T-helper 9 cell (primary cell): ENCODE data around the gene NPIPA5.
"Not testable (repeated sequence)": the region's sequence is repeated elsewhere in the genome, so short reads cannot be mapped to it uniquely, and the experiment has no call there.

Source experiments
- DNase-seq: peaks from one replicate; pipeline ENCODE4 v3.0.0-alpha.2; 2020

Gene NPIPA5

DNA sequence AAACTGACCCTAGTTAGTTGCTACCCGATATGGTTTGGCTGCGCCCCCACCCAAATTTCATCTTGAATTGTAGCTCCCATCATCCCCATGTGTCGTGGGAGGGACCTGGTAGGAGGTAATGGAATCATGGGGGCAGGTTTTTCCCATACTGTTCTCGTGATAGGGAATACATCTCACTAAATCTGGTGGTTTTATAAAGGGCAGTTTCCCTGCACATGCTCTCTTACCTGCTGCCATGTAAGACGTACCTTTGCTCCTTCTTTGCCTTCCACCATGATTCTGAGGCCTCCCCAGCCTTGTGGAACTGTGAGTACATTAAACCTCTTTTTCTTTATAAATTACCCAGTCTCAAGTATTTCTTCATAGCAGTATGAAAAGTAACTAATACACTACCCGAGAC lies 10.0 kb upstream of the NPIPA5 start:
- not testable (repeated sequence) for DNase-seq

DNA sequence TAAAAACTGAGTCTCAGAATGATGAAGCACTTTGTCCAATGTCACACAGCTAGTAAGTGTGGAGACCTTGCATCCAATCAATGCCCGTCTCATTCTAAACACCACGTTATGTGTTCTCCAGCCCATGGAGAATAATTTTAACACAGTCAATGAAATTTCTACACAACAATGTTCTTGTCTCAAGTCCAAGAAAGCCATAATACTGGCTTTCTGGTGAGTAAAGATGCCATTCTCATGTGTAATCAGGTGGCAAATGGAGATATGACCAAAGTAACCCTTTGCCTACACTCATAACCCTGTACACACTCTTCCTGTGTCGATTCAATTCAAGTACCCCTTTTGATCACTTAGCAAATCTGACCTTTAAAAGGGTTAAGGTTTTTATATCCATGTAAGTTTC lies 4.7 kb upstream of the NPIPA5 start:
- not testable (repeated sequence) for DNase-seq

DNA sequence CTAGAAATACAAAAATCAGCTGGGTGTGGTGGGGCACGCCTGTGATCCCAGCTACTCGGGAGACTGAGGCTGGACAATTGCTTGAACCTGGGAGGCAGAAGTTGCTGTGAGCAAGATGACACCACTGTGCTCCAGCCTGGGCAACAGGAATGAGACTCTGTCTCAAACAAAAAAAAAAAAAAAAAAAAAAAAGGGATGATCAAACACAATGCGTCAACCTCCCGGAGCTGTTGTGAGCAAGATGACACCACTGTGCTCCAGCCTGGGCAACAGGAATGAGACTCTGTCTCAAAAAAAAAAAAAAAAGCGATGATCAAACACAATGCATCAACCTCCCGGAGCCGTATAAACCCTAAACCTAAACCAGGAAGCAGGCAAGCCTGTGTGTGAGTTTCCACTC lies 20.6 kb downstream of the NPIPA5 start:
- DNase-seq, result not testable (repeated sequence)

DNA sequence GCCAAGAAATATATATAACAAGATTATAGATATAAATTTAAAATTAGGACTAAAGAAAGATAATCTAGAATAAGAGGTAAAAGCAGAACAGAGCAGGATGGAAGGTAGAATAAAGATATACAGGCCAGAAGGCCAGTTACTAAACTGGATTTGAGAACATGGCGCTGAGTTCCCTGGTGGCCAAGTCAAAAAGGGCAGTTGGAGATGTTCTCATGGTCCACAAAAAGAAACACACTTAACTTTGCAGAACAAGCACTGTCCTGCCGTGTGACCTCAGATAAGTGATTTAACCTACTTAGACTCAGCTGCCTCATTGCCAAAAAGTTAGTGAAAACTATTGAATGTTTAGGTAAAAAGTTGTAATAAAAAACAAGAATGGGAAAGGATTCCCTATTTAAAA lies 23.2 kb downstream of the NPIPA5 start:
- DNase-seq, result not testable (repeated sequence)

GRCh38 chr16:15352852-15353251 lies 25.2 kb downstream of the NPIPA5 start:
- DNase-seq, result not testable (repeated sequence)

- not testable (repeated sequence) for DNase-seq
These were observed 26.3 kb downstream of the NPIPA5 start for GRCh38 chr16:15351745-15352144.

GRCh38 chr16:15351251-15351650 lies 26.8 kb downstream of the NPIPA5 start:
- not testable (repeated sequence) for DNase-seq

DNA sequence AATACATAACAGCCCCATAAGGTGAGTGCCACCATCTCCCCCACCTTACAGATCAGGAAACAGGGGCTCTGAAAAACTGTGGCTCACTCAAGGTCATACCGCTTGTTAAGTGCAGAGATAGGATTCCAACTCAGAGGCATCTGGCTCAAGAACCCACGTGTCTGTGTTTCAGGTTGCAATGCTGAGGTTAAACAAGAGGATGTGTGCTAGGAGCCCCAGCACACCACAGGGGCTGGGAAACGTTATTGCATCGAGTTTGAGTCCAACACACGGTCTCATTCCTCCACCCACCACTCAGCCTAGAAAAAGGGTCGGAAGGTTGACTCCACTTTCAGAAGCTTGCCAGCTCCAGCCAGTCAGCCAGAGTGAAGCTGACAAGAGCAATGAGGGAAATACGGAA lies 29.4 kb downstream of the NPIPA5 start:
- not testable (repeated sequence) for DNase-seq

GRCh38 chr16:15342337-15342736 lies 35.8 kb downstream of the NPIPA5 start:
- DNase-seq, result not testable (repeated sequence)

- not testable (repeated sequence) for DNase-seq
These were observed 39.1 kb downstream of the NPIPA5 start for GRCh38 chr16:15338986-15339385.

GRCh38 chr16:15337974-15338605 lies 40.0 kb downstream of the NPIPA5 start:
- DNase-seq, result not testable (repeated sequence)

DNA sequence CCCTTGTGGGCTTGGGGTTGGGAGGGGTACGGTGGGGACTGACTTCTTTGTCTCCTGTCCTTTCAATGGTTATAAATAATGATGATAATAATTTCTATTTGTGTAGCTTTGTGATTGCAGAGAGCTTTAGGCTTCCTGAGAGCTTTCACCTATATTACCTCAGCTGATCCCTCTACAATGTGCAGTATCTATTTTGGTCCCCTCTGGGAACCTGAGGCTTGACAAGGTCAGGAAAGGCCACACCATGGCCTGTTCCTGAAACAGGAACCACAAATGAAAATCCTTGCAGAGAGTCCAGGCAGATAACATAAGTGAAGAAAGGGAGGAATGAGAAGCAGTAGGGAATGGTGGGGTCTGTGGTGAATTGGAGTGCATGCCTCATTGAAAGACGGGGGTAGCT lies 42.5 kb downstream of the NPIPA5 start:
- DNase-seq, result not testable (repeated sequence)

GRCh38 chr16:15333969-15334368 lies 44.1 kb downstream of the NPIPA5 start:
- DNase-seq, result not testable (repeated sequence)

- DNase-seq, result not testable (repeated sequence)
These were observed 47.1 kb downstream of the NPIPA5 start for GRCh38 chr16:15330978-15331377.

- not testable (repeated sequence) for DNase-seq
These were observed 53.1 kb downstream of the NPIPA5 start for GRCh38 chr16:15324954-15325353.

DNA sequence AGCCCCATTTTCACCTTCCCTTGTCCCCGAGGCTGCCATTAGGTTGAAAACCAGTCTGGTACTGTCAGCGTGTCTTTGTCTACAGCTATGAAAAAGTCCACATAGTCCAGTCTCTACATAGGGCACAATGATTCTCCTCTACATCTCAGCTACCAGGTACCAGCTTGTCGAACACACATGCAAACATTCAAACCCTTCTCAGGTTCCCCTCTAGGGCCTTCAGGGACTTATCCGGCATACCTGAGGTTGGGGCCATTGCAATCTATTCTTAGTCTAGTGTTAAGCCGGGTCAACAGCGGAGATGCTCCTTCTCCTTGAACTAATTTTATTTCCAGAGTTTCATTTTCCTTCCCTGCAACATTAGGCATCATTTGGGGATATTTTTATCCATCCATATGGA lies 54.7 kb downstream of the NPIPA5 start:
- not testable (repeated sequence) for DNase-seq

DNA sequence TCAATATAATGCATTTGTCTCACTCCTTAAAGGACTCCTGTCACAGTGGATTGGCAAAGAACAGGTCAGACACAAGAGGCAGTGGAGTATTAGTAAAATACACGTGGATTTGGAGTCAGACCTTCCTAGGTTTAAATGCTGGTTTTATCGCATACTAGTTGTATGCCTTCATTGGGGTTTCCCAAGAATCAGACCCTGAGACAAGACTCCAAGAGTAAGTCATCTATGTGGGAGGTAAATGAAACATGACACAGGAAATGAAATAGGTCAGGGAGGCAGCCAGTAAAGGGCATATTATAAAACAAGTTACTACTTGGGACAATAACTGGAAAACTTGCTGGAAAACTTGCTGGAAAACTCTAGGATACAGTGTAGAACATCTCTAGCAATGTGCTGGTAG lies 56.9 kb downstream of the NPIPA5 start:
- DNase-seq, result not testable (repeated sequence)

- DNase-seq, result not testable (repeated sequence)
These were observed 63.5 kb downstream of the NPIPA5 start for GRCh38 chr16:15314562-15314961.
